B cell (primary cell): ENCODE measurements around the gene ZNF407. TPM values are rescaled to one million over a fixed set of nuclear protein-coding genes. Genes with fewer than 3 reads are reported as not detected.

Experiments
- ATAC-seq: fragments of 200-7000 bp; cut with Tn5 transposase; one replicate; pipeline ENCODE4 v1.10.0; 2021; ENCODE audit warnings: low read depth, mild to moderate bottlenecking, moderate number of reproducible peaks, moderate library complexity
- CTCF ChIA-PET: fragments of 350-600 bp; sonication (Branson Sonifier 250); formaldehyde crosslinking; loops from one replicate; lab custom pipeline; 2021; ENCODE audit warnings: antibody characterized with exemption, inconsistent platforms; lab: Charles Lee
- POLR2A ChIA-PET: fragments of 350-600 bp; sonication (Branson Sonifier 250); formaldehyde crosslinking; loops from one replicate; lab custom pipeline; 2021; ENCODE audit warnings: antibody characterized with exemption; lab: Charles Lee
- DNase-seq: peaks from one replicate; pipeline ENCODE4 v3.0.0; 2013
- H2AFZ ChIP-seq: 2 replicates; pipeline ENCODE4 v1.6.1; 2012; ENCODE audit warnings: mild to moderate bottlenecking, low read depth, low read length; ENCODE audit not compliant: insufficient read depth, poor library complexity, severe bottlenecking
- H3K27ac ChIP-seq, 2 donors: 1 replicate in 1 of 2; 2 replicates in 1 of 2; pipeline ENCODE4 v1.5.1; 2012 to 2013; ENCODE audit warnings: low read length in 2 of 2, mild to moderate bottlenecking in 2 of 2, moderate library complexity in 1 of 2
- H3K27me3 ChIP-seq, 4 experiments: fragments of 200-600 bp in 1 of 4; sonication (generic) in 1 of 4; replicated peaks in 1 of 4; 1 replicate in 2 of 4; 2 replicates in 2 of 4; pipeline versions ENCODE4 v1.6.1 to v1.7.0; 2013 to 2016; ENCODE audit warnings: low read length in 3 of 4, mild to moderate bottlenecking in 2 of 4, mixed read lengths in 1 of 4, moderate library complexity in 1 of 4; ENCODE audit not compliant: insufficient read depth in 4 of 4, control insufficient read depth in 3 of 4; ENCODE audit errors: control extremely low read depth in 1 of 4
- H3K36me3 ChIP-seq, 2 experiments: replicated peaks in 1 of 2; 1 replicate in 1 of 2; 2 replicates in 1 of 2; pipeline versions ENCODE4 v1.6.1 to v1.7.1; 2013; ENCODE audit warnings: low read length in 1 of 2; ENCODE audit not compliant: insufficient read depth in 2 of 2, control insufficient read depth in 1 of 2; ENCODE audit errors: control extremely low read depth in 1 of 2, extremely low read depth in 1 of 2
- H3K4me1 ChIP-seq, 2 donors: fragments of 200-600 bp in 1 of 2; sonication (generic) in 1 of 2; 1 replicate in 1 of 2; 2 replicates in 1 of 2; pipeline versions ENCODE4 v1.5.1 to v1.6.1; 2013 to 2017; ENCODE audit warnings: low read length in 2 of 2; ENCODE audit not compliant: control insufficient read depth in 2 of 2, insufficient read depth in 2 of 2
- H3K4me2 ChIP-seq: replicated peaks from 2 replicates; pipeline ENCODE3; 2012; ENCODE audit warnings: mild to moderate bottlenecking, low read depth, low read length; ENCODE audit not compliant: poor library complexity, severe bottlenecking
- H3K4me3 ChIP-seq, 5 experiments: fragments of 200-600 bp in 1 of 5; sonication (generic) in 1 of 5; 1 replicate in 3 of 5; 2 replicates in 2 of 5; pipeline versions ENCODE4 v1.5.1 to v1.7.0; 2011 to 2016; ENCODE audit warnings: low read length in 4 of 5, mild to moderate bottlenecking in 4 of 5, low read depth in 2 of 5, control low read depth in 1 of 5, moderate library complexity in 1 of 5; ENCODE audit not compliant: insufficient read depth in 1 of 5; ENCODE audit errors: control extremely low read depth in 1 of 5, extremely low read depth in 1 of 5
- H3K79me2 ChIP-seq: fragments of 200-600 bp; sonication (generic); one replicate; pipeline ENCODE4 v1.6.0; 2016; ENCODE audit warnings: low read length; ENCODE audit not compliant: control insufficient read depth, insufficient read depth
- H3K9ac ChIP-seq: fragments of 200-600 bp; sonication (generic); 2 replicates; pipeline ENCODE4 v1.6.1; 2017; ENCODE audit warnings: mild to moderate bottlenecking, low read length, moderate library complexity
- H3K9me3 ChIP-seq, 3 donors: one replicate each; pipeline versions ENCODE4 v1.6.1 to v1.7.1; 2013; ENCODE audit warnings: low read length in 2 of 3; ENCODE audit not compliant: control insufficient read depth in 2 of 3, insufficient read depth in 1 of 3; ENCODE audit errors: control extremely low read depth in 1 of 3
- H4K20me1 ChIP-seq: 2 replicates; pipeline ENCODE4 v1.6.0; 2012; ENCODE audit warnings: mild to moderate bottlenecking, low read length; ENCODE audit not compliant: insufficient read depth, control insufficient read depth, poor library complexity, severe bottlenecking
- H3K27ac Mint-ChIP-seq: one replicate; pipeline ENCODE4 v1.8.0; 2021; ENCODE audit warnings: mixed read lengths
- H3K27me3 Mint-ChIP-seq: one replicate; pipeline ENCODE4 v1.8.0; 2021; ENCODE audit warnings: mixed read lengths
- H3K4me1 Mint-ChIP-seq: one replicate; pipeline ENCODE4 v1.8.0; 2021; ENCODE audit warnings: mixed read lengths
- H3K4me3 Mint-ChIP-seq: one replicate; pipeline ENCODE4 v1.8.0; 2021; ENCODE audit warnings: mixed read lengths
- H3K9me3 Mint-ChIP-seq: one replicate; pipeline ENCODE4 v1.8.0; 2022; ENCODE audit warnings: mixed read lengths; ENCODE audit not compliant: insufficient read depth
- CTCF ChIP-seq: fragments of 200-600 bp; IDR thresholded peaks from one replicate; pipeline ENCODE4 v1.8.0; 2022; ENCODE audit warnings: antibody characterized with exemption, mild to moderate bottlenecking
- EZH2 ChIP-seq: IDR thresholded peaks from 2 replicates; pipeline ENCODE4 v1.6.1; 2012; ENCODE audit warnings: borderline replicate concordance, low read depth, mild to moderate bottlenecking, moderate library complexity, low read length; ENCODE audit not compliant: insufficient read depth, poor library complexity, severe bottlenecking
- WGBS: methylation state at CpG from one replicate; pipeline ENCODE4 v1.1.5; 2013; ENCODE audit warnings: missing lambda C conversion rate; ENCODE audit not compliant: insufficient coverage; 5-methylcytosine and 5-hydroxymethylcytosine counted together
- intact Hi-C: fragments of 100-400 bp; cut with micrococcal nuclease; formaldehyde crosslinking; loops from one replicate; pipeline ENCODE4 v1.10.0; 2022
- polyA plus RNA-seq: library from polyadenylated mRNA; depleted of rRNA; stranded (reverse); fragments of >200 nt; gene quantifications from 2 replicates; pipeline ENCODE4 v1.2.3, GENCODE V29; 2012
- total RNA-seq, 2 donors: library from RNA; stranded (reverse); fragments of 120-200 nt in 1 of 2; gene quantifications; 1 replicate in 1 of 2; 2 replicates in 1 of 2; pipeline versions ENCODE4 v1.2.3 to v1.2.4, GENCODE V29; 2013 to 2022

ZNF407 gene
- total and polyA plus RNA-seq, 2 donors (not counting 1 experiment from before 2014, with no cell fraction given): 4.5 to 37.1 TPM

GRCh38 chr18:74870950-74871349 lies 273.3 kb downstream of the ZNF407 start:
- Mint-ChIP-seq H3K27ac (no peak overlapping the region), H3K9me3 (no peaks in the 10 kb centered on the region), H3K27me3 (no peaks in the 10 kb centered on the region), H3K4me3 (no peak overlapping the region), H3K4me1 (peaks cover 6% of the 10 kb centered on the region)
- ChIA-PET POLR2A (no interaction called here), CTCF (no interaction called here)
- no peak for TF ChIP-seq CTCF
- no peaks in the 10 kb centered on the region for H3K27me3 ChIP-seq
- H3K4me3 ChIP-seq: no peak overlapping the region
- no peaks in the 10 kb centered on the region for H3K9me3 ChIP-seq
- no peak overlapping the region for H3K9ac ChIP-seq
- 78% methylated on average over 5 of the region's 5 CpGs for WGBS
- H4K20me1 ChIP-seq: no peaks in the 10 kb centered on the region
- H2AFZ ChIP-seq: no peak overlapping the region
- H3K27ac ChIP-seq: no peak overlapping the region
- intact Hi-C loops: no loop called here
- H3K4me2 ChIP-seq: no peak overlapping the region
- H3K36me3 ChIP-seq: no peaks in the 10 kb centered on the region
- DNase-seq (no peak), ATAC-seq (no peak)
- no peaks in the 10 kb centered on the region for H3K79me2 ChIP-seq
- no peaks in the 10 kb centered on the region for H3K4me1 ChIP-seq

- intact Hi-C loops: no loop called here
- Mint-ChIP-seq H3K4me3 (no peak overlapping the region), H3K27me3 (no peaks in the 10 kb centered on the region), H3K4me1 (peaks cover 6% of the 10 kb centered on the region), H3K9me3 (no peaks in the 10 kb centered on the region), H3K27ac (no peak overlapping the region)
- Histone ChIP-seq H3K9ac (no peak overlapping the region), H3K4me1 (no peaks in the 10 kb centered on the region), H3K4me2 (no peak overlapping the region), H4K20me1 (no peaks in the 10 kb centered on the region), H3K27me3 (no peaks in the 10 kb centered on the region), H3K36me3 (no peaks in the 10 kb centered on the region), H3K79me2 (no peaks in the 10 kb centered on the region), H2AFZ (no peak overlapping the region), H3K27ac (no peak overlapping the region), H3K4me3 (no peak overlapping the region), H3K9me3 (no peaks in the 10 kb centered on the region)
- ATAC-seq (no peak), DNase-seq (no peak)
- TF ChIP-seq EZH2 (no peak), CTCF (no peak)
- POLR2A ChIA-PET: no interaction called here
- CTCF ChIA-PET: no interaction called here
- 93% methylated on average over 2 of the region's 3 CpGs for WGBS
These were observed 276.0 kb downstream of the ZNF407 start for GRCh38 chr18:74873629-74874028.
